Thyroid gland (tissue), 4 donors: Measurements from ENCODE around the gene C2CD3. TPM values are rescaled to one million over a fixed set of nuclear protein-coding genes. Genes with fewer than 3 reads are reported as not detected.

Source experiments
- DNase-seq, 2 donors: peaks; one replicate each; pipeline ENCODE4 v3.0.0-alpha.2; 2019
- H3K27ac ChIP-seq, 3 donors: fragments of 200-600 bp; sonication (generic); 1 replicate in 2 of 3; 2 replicates in 1 of 3; pipeline ENCODE4 v1.5.1; 2016 to 2019; ENCODE audit warnings: mild to moderate bottlenecking in 1 of 3, moderate library complexity in 1 of 3
- H3K27me3 ChIP-seq: fragments of 200-600 bp; sonication (generic); one replicate; pipeline ENCODE4 v1.5.1; 2019
- H3K36me3 ChIP-seq, 2 donors: fragments of 200-600 bp; sonication (generic); one replicate each; pipeline ENCODE4 v1.5.1; 2016 to 2019
- H3K4me1 ChIP-seq, 2 donors: fragments of 200-600 bp; sonication (generic); one replicate each; pipeline ENCODE4 v1.5.1; 2017 to 2019
- H3K4me3 ChIP-seq, 3 donors: fragments of 200-600 bp; sonication (generic); replicated peaks in 1 of 3; 1 replicate in 2 of 3; 2 replicates in 1 of 3; pipeline ENCODE4 v1.5.1; 2016; ENCODE audit warnings: mild to moderate bottlenecking in 1 of 3
- H3K9me3 ChIP-seq: fragments of 200-600 bp; sonication (generic); one replicate; pipeline ENCODE4 v1.5.1; 2017
- POLR2A ChIP-seq, 2 donors: fragments of 450-650 bp; IDR thresholded peaks; one replicate each; pipeline ENCODE4 v1.6.1; 2017; ENCODE audit warnings: antibody characterized with exemption in 2 of 2, mild to moderate bottlenecking in 2 of 2, moderate library complexity in 1 of 2
- WGBS, 2 donors: methylation state at CpG; one replicate each; pipeline ENCODE4 v1.1.5; 2017; 5-methylcytosine and 5-hydroxymethylcytosine counted together
- intact Hi-C: fragments of 100-400 bp; cut with DNase I; formaldehyde crosslinking; loops from one replicate; pipeline ENCODE4 v1.15.1; 2023
- total RNA-seq, 4 donors: library from RNA; depleted of rRNA; stranded (reverse); fragments of >200 nt; gene quantifications; one replicate each; pipeline ENCODE4 v1.2.3, GENCODE V29; 2016
- TF ChIP-seq, protein P1 (sequence below), 6 experiments: fragments of 200-600 bp in 3 of 6; fragments of 450-650 bp in 3 of 6; sonication (generic) in 3 of 6; IDR thresholded peaks; one replicate each; pipeline ENCODE4 v1.5.1; 2016 to 2019; ENCODE audit warnings: antibody characterized with exemption in 6 of 6, mild to moderate bottlenecking in 2 of 6, inconsistent platforms in 1 of 6, moderate library complexity in 1 of 6

Gene C2CD3
- total RNA-seq, 4 donors from 2014 or later = 37.8 to 85.8 (median 40.7) TPM

DNA sequence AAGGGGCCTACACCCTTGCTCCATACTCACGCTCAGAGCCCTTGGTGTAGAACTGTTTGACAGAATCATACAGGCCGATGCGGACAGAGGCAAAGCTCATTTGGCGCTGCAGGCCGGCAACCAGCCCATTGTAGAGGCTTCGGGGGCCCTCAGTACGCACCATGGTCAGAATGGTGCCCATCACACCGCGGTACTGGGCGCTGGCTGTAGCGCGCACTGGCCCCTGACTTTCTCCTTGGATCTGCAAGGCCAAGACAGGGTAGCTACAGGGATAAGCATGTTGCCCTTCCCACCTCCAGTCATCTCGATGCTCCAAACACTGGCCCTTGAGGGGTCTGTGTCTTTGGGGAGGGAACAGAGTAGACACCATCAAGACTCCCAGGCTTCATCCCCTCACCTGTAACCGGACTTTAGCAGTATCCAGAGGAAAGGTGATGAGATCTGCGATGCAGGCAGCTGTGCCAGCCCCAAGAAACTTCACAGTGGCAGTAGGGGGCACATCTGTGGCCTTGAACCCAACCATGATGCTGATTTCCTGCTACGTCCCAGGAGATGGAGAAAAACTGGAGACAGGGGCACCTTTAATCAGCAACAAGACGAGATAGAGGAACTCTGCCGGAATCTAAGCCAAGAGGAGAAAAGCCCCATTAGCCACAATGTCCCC is 192.8 kb downstream of the C2CD3 start:
- H3K27ac ChIP-seq = peak overlapping the region in 1 of 3 donors; percentile 93
- no peaks in the 10 kb centered on the region for H3K9me3 ChIP-seq
- 95 to 97% methylated on average over 18 of the region's 18 CpGs for WGBS, 2 donors
- intact Hi-C loops = no loop called here
- no peak for DNase-seq
- TF ChIP-seq, protein P1, sequence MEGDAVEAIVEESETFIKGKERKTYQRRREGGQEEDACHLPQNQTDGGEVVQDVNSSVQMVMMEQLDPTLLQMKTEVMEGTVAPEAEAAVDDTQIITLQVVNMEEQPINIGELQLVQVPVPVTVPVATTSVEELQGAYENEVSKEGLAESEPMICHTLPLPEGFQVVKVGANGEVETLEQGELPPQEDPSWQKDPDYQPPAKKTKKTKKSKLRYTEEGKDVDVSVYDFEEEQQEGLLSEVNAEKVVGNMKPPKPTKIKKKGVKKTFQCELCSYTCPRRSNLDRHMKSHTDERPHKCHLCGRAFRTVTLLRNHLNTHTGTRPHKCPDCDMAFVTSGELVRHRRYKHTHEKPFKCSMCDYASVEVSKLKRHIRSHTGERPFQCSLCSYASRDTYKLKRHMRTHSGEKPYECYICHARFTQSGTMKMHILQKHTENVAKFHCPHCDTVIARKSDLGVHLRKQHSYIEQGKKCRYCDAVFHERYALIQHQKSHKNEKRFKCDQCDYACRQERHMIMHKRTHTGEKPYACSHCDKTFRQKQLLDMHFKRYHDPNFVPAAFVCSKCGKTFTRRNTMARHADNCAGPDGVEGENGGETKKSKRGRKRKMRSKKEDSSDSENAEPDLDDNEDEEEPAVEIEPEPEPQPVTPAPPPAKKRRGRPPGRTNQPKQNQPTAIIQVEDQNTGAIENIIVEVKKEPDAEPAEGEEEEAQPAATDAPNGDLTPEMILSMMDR (IDR thresholded peaks at IDR 0.05) = no peak
- no peak for TF ChIP-seq POLR2A (IDR thresholded peaks at IDR 0.05)
- H3K27me3 ChIP-seq = no peaks in the 10 kb centered on the region
- peaks cover 21 to 39% of the 10 kb centered on the region in 2 donors for H3K4me1 ChIP-seq
- peaks cover 30 to 43% of the 10 kb centered on the region in 2 donors for H3K36me3 ChIP-seq
- no peak overlapping the region for H3K4me3 ChIP-seq

DNA sequence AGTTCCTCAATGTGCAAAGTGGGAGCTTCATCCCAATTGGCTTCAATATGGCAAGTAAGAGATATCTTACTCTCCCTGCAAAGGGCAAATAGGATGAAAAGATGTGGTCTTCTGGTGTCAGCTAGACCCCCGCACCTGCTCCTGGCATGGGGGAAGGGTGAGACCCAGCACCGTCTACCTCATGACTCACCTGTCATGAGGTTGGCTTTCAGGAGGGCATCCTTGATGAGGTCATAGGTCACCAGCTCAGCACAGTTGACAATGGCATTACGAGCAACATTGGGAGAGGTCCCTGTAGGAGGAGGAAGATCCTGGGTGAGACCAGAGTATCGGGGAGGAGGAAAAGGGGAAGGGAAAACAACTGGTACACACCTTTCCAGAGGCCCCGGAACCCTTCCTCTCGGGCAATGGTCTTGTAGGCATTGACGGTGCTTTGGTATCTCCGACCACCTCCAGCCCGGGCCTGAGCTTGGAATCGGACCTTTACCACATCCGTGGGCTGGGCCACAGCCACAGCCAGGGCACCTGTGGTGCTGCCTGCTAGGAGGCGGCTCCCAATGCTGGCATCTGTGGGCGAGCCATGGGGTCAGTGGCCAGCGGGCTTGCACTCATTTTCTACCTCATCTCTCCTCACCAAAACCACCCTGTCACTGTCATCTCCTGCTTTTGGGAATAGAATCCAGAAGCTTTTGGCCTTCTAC is 194.2 kb downstream of the C2CD3 start:
- WGBS, 2 donors = 94 to 95% methylated on average over 13 to 14 of the region's 14 CpGs
- H3K27me3 ChIP-seq = no peaks in the 10 kb centered on the region
- DNase-seq = no peak
- H3K4me1 ChIP-seq = peaks cover 15 to 42% of the 10 kb centered on the region in 2 donors
- intact Hi-C loops = no loop called here
- TF ChIP-seq, protein P1 (IDR thresholded peaks at IDR 0.05) = no peak
- peaks cover 30 to 43% of the 10 kb centered on the region in 2 donors for H3K36me3 ChIP-seq
- H3K27ac ChIP-seq = no peak overlapping the region
- H3K9me3 ChIP-seq = no peaks in the 10 kb centered on the region
- no peak overlapping the region for H3K4me3 ChIP-seq

DNA sequence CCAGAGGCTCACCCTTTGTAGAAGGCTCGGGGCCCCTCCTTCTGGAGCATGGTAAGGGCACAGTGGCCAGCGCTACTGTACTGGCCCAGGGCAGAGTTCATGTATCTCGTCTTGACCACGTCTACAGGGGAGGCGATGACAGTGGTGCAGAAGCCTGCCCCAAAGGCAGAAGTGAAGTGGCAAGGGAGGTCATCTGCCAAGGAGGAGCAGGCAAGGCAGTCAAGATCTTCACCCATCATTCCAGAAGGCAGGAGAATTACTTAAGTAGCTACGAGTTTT is 195.4 kb downstream of the C2CD3 start:
- intact Hi-C loops = no loop called here
- 90 to 92% methylated on average over 6 of the region's 6 CpGs for WGBS, 2 donors
- Histone ChIP-seq H3K4me3 (no peak overlapping the region), H3K27ac (no peak overlapping the region), H3K9me3 (no peaks in the 10 kb centered on the region), H3K36me3 (peaks cover 30 to 43% of the 10 kb centered on the region in 2 donors), H3K27me3 (no peaks in the 10 kb centered on the region), H3K4me1 (peaks cover 4 to 37% of the 10 kb centered on the region in 2 donors)
- DNase-seq = no peak
- TF ChIP-seq, protein P1 (IDR thresholded peaks at IDR 0.05) = no peak
- no peak for TF ChIP-seq POLR2A (IDR thresholded peaks at IDR 0.05)

DNA sequence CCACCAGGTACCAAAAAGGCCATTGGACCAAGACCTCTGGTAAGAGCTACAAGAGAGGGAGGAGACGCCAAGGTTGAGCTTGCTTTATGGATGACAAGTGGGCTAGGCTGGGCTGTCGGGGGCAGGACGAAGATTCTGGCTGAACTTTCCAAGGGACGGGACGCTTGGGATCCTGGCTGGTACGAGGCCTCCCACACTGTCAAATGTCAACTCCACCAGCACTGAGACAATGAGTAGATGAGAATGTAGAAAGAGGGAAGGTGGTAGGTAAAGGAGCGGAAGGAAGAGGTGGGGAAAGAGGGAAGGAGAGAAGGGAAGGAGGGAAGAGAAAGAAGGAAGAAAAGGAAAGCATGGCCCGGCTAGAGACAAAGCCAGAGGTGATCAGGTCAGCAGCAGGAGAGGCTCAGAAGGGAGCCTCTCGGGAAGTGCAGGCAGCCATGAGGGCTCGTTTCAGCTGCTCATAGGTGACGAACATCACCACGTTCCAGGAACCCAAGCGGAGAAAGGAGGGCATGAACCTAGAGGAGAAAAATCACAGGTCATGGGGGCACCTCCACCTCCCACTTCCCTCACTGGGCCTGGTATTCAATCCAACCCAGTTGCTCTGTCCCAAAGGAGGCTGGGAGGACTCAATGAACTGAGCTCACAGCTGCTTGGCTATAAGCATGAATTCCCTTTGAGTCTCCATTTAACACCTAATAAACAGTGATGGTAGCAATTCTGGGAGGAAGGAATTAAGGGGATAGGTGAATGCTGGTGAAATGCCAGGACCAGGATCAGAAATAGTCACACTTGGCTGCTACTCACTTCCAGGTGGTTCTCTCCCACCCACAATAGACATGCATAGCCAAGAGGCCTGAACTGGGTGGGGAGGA is 196.0 kb downstream of the C2CD3 start:
- no peak overlapping the region for H3K4me3 ChIP-seq
- H3K27me3 ChIP-seq = no peaks in the 10 kb centered on the region
- no peak for DNase-seq
- H3K9me3 ChIP-seq = no peaks in the 10 kb centered on the region
- WGBS, 2 donors = 87 to 90% methylated on average over 13 of the region's 13 CpGs
- H3K4me1 ChIP-seq = peaks cover 0 to 31% of the 10 kb centered on the region in 2 donors
- intact Hi-C loops = no loop called here
- peaks cover 30 to 43% of the 10 kb centered on the region in 2 donors for H3K36me3 ChIP-seq
- TF ChIP-seq, protein P1 (IDR thresholded peaks at IDR 0.05) = no peak
- TF ChIP-seq POLR2A (IDR thresholded peaks at IDR 0.05) = no peak
- H3K27ac ChIP-seq = no peak overlapping the region
